BLaER1 (cell line): ENCODE data around the gene G2E3.

Experiments
- H3K27ac ChIP-seq: shearing (Covaris generic); formaldehyde crosslinking; 2 replicates; pipeline ENCODE4 v1.8.1; 2022
- H3K27me3 ChIP-seq: shearing (Covaris generic); formaldehyde crosslinking; 2 replicates; pipeline ENCODE4 v1.8.1; 2022
- H3K36me3 ChIP-seq: shearing (Covaris generic); formaldehyde crosslinking; 2 replicates; pipeline ENCODE4 v1.8.1; 2022
- H3K4me1 ChIP-seq: shearing (Covaris generic); formaldehyde crosslinking; 2 replicates; pipeline ENCODE4 v1.8.1; 2022
- H3K4me2 ChIP-seq: shearing (Covaris generic); formaldehyde crosslinking; 2 replicates; pipeline ENCODE4 v1.8.1; 2022
- H3K4me3 ChIP-seq: shearing (Covaris generic); formaldehyde crosslinking; 2 replicates; pipeline ENCODE4 v1.8.1; 2022
- H3K9ac ChIP-seq: shearing (Covaris generic); formaldehyde crosslinking; 2 replicates; pipeline ENCODE4 v1.8.1; 2022
- H3K9me3 ChIP-seq: shearing (Covaris generic); formaldehyde crosslinking; 2 replicates; pipeline ENCODE4 v1.8.1; 2022
- H4K20me1 ChIP-seq: shearing (Covaris generic); formaldehyde crosslinking; 2 replicates; pipeline ENCODE4 v1.8.1; 2022
- Cebpa-rat ChIP-seq: shearing (Covaris generic); IDR thresholded peaks from 2 replicates; pipeline ENCODE4 v1.8.1; 2022

G2E3 gene

GRCh38 chr14:30580616-30581282 lies 21.8 kb downstream of the G2E3 start:
- Histone ChIP-seq H3K9me3 (peaks cover 61% of the 10 kb centered on the region), H3K4me3 (no peak overlapping the region), H3K4me1 (no peaks in the 10 kb centered on the region), H3K9ac (no peak overlapping the region), H3K36me3 (peaks cover 58% of the 10 kb centered on the region), H3K27me3 (no peaks in the 10 kb centered on the region), H3K4me2 (no peak overlapping the region), H4K20me1 (peaks cover 69% of the 10 kb centered on the region), H3K27ac (no peak overlapping the region)
- no peak for TF ChIP-seq Cebpa-rat

GRCh38 chr14:30581283-30581625 lies 22.3 kb downstream of the G2E3 start:
- TF ChIP-seq Cebpa-rat, result no peak
- Histone ChIP-seq H3K27me3 (no peaks in the 10 kb centered on the region), H3K9ac (no peak overlapping the region), H4K20me1 (peaks cover 69% of the 10 kb centered on the region), H3K27ac (no peak overlapping the region), H3K4me3 (no peak overlapping the region), H3K36me3 (peaks cover 58% of the 10 kb centered on the region), H3K4me1 (no peaks in the 10 kb centered on the region), H3K9me3 (peaks cover 56% of the 10 kb centered on the region), H3K4me2 (no peak overlapping the region)

GRCh38 chr14:30582376-30582775 lies 23.4 kb downstream of the G2E3 start:
- Histone ChIP-seq H3K9ac (no peak overlapping the region), H3K27me3 (no peaks in the 10 kb centered on the region)
- no peak for TF ChIP-seq Cebpa-rat

GRCh38 chr14:30584058-30584630 lies 25.2 kb downstream of the G2E3 start:
- no peak overlapping the region for H3K27ac ChIP-seq
- H3K4me2 ChIP-seq, result no peak overlapping the region
- H3K4me1 ChIP-seq, result no peaks in the 10 kb centered on the region
- H3K9me3 ChIP-seq, result peaks cover 50% of the 10 kb centered on the region
- peaks cover 51% of the 10 kb centered on the region; the same call in 1 of the 2 replicates for H4K20me1 ChIP-seq
- no peak overlapping the region for H3K4me3 ChIP-seq
- peaks cover 65% of the 10 kb centered on the region for H3K36me3 ChIP-seq
- TF ChIP-seq Cebpa-rat, result no peak
- no peaks in the 10 kb centered on the region for H3K27me3 ChIP-seq
- H3K9ac ChIP-seq, result no peak overlapping the region

More at GRCh38 chr14:30582376-30582775, 23.4 kb downstream of the G2E3 start:
- H3K4me1 ChIP-seq, result no peaks in the 10 kb centered on the region
- H3K4me2 ChIP-seq, result no peak overlapping the region
- peaks cover 63% of the 10 kb centered on the region for H3K36me3 ChIP-seq
- H4K20me1 ChIP-seq, result peaks cover 63% of the 10 kb centered on the region
- H3K27ac ChIP-seq, result no peak overlapping the region
- no peak overlapping the region for H3K4me3 ChIP-seq
- peaks cover 50% of the 10 kb centered on the region for H3K9me3 ChIP-seq

- no peak for TF ChIP-seq Cebpa-rat
- H3K27me3 ChIP-seq, result no peaks in the 10 kb centered on the region
- no peak overlapping the region for H3K9ac ChIP-seq
- H3K9me3 ChIP-seq, result peaks cover 46% of the 10 kb centered on the region
- H4K20me1 ChIP-seq, result peaks cover 43% of the 10 kb centered on the region; the same call in 1 of the 2 replicates
- H3K4me3 ChIP-seq, result no peak overlapping the region
- peaks cover 70% of the 10 kb centered on the region for H3K36me3 ChIP-seq
- no peaks in the 10 kb centered on the region for H3K4me1 ChIP-seq
- no peak overlapping the region for H3K4me2 ChIP-seq
- H3K27ac ChIP-seq, result no peak overlapping the region
These were observed 26.2 kb downstream of the G2E3 start for GRCh38 chr14:30585204-30585603.

- H3K36me3 ChIP-seq, result peaks cover 75% of the 10 kb centered on the region
- no peaks in the 10 kb centered on the region for H3K27me3 ChIP-seq
- peaks cover 47% of the 10 kb centered on the region for H4K20me1 ChIP-seq
- no peak overlapping the region for H3K27ac ChIP-seq
- H3K4me1 ChIP-seq, result no peaks in the 10 kb centered on the region
- peaks cover 32% of the 10 kb centered on the region for H3K9me3 ChIP-seq
- no peak overlapping the region for H3K9ac ChIP-seq
- no peak overlapping the region for H3K4me2 ChIP-seq
- TF ChIP-seq Cebpa-rat, result no peak
- no peak overlapping the region for H3K4me3 ChIP-seq
These were observed 28.2 kb downstream of the G2E3 start for GRCh38 chr14:30587141-30587540.

- H3K9ac ChIP-seq, result no peak overlapping the region
- H3K36me3 ChIP-seq, result peaks cover 68% of the 10 kb centered on the region
- peaks cover 15% of the 10 kb centered on the region for H3K9me3 ChIP-seq
- H4K20me1 ChIP-seq, result peaks cover 34% of the 10 kb centered on the region
- H3K4me3 ChIP-seq, result no peak overlapping the region
- no peak for TF ChIP-seq Cebpa-rat
- H3K4me1 ChIP-seq, result no peaks in the 10 kb centered on the region
- no peak overlapping the region for H3K4me2 ChIP-seq
- H3K27ac ChIP-seq, result no peak overlapping the region
- no peaks in the 10 kb centered on the region for H3K27me3 ChIP-seq
These were observed 29.9 kb downstream of the G2E3 start for GRCh38 chr14:30588873-30589272.

- Histone ChIP-seq H3K9ac (no peak overlapping the region), H3K36me3 (peaks cover 74% of the 10 kb centered on the region), H4K20me1 (peaks cover 6% of the 10 kb centered on the region; the same call in 1 of the 2 replicates), H3K4me1 (no peaks in the 10 kb centered on the region), H3K27ac (no peak overlapping the region), H3K27me3 (no peaks in the 10 kb centered on the region), H3K4me3 (no peak overlapping the region), H3K9me3 (no peaks in the 10 kb centered on the region), H3K4me2 (no peak overlapping the region)
- no peak for TF ChIP-seq Cebpa-rat
These were observed 38.0 kb downstream of the G2E3 start for GRCh38 chr14:30596935-30597334.

GRCh38 chr14:30597504-30597903 lies 38.5 kb downstream of the G2E3 start:
- Histone ChIP-seq H3K9me3 (no peaks in the 10 kb centered on the region), H3K27ac (no peak overlapping the region), H3K9ac (no peak overlapping the region), H4K20me1 (peaks cover 6% of the 10 kb centered on the region; the same call in 1 of the 2 replicates), H3K27me3 (no peaks in the 10 kb centered on the region), H3K4me1 (no peaks in the 10 kb centered on the region), H3K4me3 (no peak overlapping the region), H3K4me2 (no peak overlapping the region), H3K36me3 (peaks cover 76% of the 10 kb centered on the region)
- TF ChIP-seq Cebpa-rat, result no peak
